Measurements from ENCODE around the gene EHBP1L1. TPM values are rescaled to one million over a fixed set of nuclear protein-coding genes. Genes with fewer than 3 reads are reported as not detected.
A peak's percentile ranks its signal among the peaks of the same experiment; 100 is the strongest.

The EHBP1L1 gene
- total and polyA plus RNA-seq, 2 of the 13 experiments (the other 11 are each of a cell fraction or from before 2014, with no cell fraction given) = 8.3 to 10.6 TPM

GRCh38 chr11:65569164-65569972, 6.5 kb upstream of the EHBP1L1 start (continued):
- no peak for TF ChIP-seq ZNF264 (CRISPR knock-in tag; IDR thresholded peaks at IDR 0.05)
- TF ChIP-seq ZNF800 (CRISPR knock-in tag; IDR thresholded peaks at IDR 0.05) = peak; percentile 80
- TF ChIP-seq ZNF142 (CRISPR knock-in tag; IDR thresholded peaks at IDR 0.05) = peak; percentile 24; the same call in 1 of the 2 replicates
- 0 out of 2 replicates have a peak, but pooled peaks have one; percentile 18 for TF ChIP-seq ZNF235 (CRISPR knock-in tag; IDR thresholded peaks at IDR 0.05; ENCODE audit: borderline replicate concordance)
- 0 out of 2 replicates have a peak, but pooled peaks have one; percentile 23 for TF ChIP-seq DZIP1 (CRISPR knock-in tag; IDR thresholded peaks at IDR 0.05)
- 0 out of 2 replicates have a peak, but pooled peaks have one; percentile 44 for TF ChIP-seq ZBTB43 (CRISPR knock-in tag; conservative IDR thresholded peaks at IDR 0.05)
- TF ChIP-seq ZSCAN20 (CRISPR knock-in tag; IDR thresholded peaks at IDR 0.05; ENCODE audit: borderline replicate concordance) = peak; percentile 58; the same call in 1 of the 2 replicates
- no peak for TF ChIP-seq ZNF362 (CRISPR knock-in tag; IDR thresholded peaks at IDR 0.05; ENCODE audit: borderline replicate concordance)
- TF ChIP-seq MYPOP (CRISPR knock-in tag; IDR thresholded peaks at IDR 0.05) = peak; percentile 90
- no peak for TF ChIP-seq ZNF615 (CRISPR knock-in tag; IDR thresholded peaks at IDR 0.05; ENCODE audit: borderline replicate concordance)
- TF ChIP-seq NR3C1 (CRISPR knock-in tag; IDR thresholded peaks at IDR 0.05) = no peak
- TF ChIP-seq ZNF780A (CRISPR knock-in tag; IDR thresholded peaks at IDR 0.05) = peak; percentile 72; the same call in 1 of the 2 replicates

All from HepG2 (cell line).